ENCODE data around the gene TOMM34.
A peak's percentile ranks its signal among the peaks of the same experiment; 100 is the strongest.

TOMM34 gene, protein sequence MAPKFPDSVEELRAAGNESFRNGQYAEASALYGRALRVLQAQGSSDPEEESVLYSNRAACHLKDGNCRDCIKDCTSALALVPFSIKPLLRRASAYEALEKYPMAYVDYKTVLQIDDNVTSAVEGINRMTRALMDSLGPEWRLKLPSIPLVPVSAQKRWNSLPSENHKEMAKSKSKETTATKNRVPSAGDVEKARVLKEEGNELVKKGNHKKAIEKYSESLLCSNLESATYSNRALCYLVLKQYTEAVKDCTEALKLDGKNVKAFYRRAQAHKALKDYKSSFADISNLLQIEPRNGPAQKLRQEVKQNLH

GRCh38 chr20:44960103-44960852, at the start of gene TOMM34:
TOMM34 (minus strand) TSS chr20:44960397; CDS start chr20:44960333, 64 bp downstream.
- peak; percentile 99 for DNase-seq

- DNase-seq, result no peak
These were observed 48.4 kb upstream of the TOMM34 start for GRCh38 chr20:45008521-45009049.

DNA sequence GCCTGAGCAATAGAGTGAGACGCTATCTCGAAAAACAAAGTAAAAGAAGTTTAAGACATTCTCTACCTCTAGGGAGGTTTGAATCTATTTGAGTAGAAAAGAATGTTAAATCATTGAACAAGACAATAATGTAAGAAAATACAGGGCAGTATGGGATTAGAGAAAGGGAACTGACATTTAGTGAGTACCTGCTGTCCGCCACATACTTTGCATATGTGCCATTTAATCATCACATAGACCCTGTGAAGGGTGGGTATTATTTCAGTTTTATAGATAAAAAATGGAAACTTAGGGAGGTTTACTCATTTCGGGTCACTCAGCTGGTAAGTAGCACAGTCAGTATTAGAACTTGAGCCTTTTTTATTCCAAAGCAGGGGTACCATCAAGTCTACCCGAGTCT, 37.5 kb upstream of the TOMM34 start:
- DNase-seq, result no peak

DNA sequence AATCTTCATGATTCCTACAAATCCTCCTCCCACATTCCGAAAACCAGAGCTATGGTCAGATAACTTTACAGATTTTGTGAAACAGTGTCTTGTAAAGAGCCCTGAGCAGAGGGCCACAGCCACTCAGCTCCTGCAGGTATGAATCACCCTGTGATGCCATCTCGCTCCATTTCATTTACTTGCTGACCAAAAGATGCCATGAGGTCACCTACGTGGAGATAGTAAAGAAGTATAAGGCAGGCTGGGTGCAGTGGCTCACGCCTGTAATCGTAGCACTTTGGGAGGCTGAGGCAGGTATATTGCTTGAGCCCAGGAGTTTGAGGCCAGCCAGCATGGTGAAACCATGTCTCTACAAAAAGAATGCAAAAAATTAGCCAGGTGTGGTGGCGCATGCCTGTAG, 37.0 kb upstream of the TOMM34 start:
- peak; percentile 13 for DNase-seq

GRCh38 chr20:44993343-44993742, 33.1 kb upstream of the TOMM34 start:
- no peak for DNase-seq

GRCh38 chr20:44990957-44991356, 30.8 kb upstream of the TOMM34 start:
- DNase-seq, result no peak

DNA sequence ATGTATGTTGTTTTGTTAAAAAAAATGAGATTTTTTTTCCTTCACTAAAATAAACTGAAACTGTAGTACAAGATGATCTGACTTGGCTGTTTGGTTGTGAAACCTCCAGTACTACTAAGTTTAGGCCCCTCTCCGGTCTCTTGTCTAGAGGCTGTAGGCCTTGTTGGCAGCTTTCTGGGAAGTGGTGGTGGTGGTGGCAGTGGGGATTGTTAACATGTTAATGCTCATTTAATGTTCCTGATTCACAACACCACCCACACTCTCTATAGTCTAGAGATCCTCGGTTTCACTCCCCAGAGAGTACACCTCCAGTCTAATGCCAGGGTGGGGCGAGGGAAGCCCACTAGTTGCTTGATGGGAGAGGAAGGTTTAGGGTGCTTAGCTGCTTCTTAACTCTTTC, 30.2 kb upstream of the TOMM34 start:
- peak; percentile 70 for DNase-seq

GRCh38 chr20:44988631-44989171, 28.5 kb upstream of the TOMM34 start:
- DNase-seq, result no peak

DNA sequence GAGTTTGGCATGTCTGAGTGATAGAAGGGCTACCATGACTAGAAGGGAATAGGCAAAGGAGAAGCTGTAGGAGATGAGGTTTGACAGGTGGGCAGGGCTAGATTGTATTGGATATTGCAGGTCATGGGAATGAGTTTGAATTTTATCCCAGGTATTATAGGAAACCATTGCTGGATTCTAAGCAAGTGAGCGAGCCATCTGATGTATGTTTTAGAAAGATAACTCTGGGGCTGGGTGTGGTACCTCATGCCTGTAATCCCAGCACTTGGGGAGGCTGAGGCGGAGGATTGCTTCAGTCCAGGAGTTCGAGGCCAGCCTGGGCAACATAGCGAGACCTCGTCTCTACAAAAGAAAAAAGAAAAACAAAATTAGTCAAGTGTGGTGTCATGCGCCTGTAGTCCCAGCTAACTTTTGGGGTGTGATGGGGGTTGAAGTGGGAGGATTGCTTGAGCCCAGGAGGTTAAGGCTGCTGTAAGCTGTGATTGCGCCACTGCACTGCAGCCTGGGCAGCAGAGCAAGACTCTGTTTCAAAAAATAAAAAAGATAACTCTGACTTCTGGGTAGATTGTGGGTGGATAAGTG, 23.0 kb upstream of the TOMM34 start:
- DNase-seq, result no peak

DNA sequence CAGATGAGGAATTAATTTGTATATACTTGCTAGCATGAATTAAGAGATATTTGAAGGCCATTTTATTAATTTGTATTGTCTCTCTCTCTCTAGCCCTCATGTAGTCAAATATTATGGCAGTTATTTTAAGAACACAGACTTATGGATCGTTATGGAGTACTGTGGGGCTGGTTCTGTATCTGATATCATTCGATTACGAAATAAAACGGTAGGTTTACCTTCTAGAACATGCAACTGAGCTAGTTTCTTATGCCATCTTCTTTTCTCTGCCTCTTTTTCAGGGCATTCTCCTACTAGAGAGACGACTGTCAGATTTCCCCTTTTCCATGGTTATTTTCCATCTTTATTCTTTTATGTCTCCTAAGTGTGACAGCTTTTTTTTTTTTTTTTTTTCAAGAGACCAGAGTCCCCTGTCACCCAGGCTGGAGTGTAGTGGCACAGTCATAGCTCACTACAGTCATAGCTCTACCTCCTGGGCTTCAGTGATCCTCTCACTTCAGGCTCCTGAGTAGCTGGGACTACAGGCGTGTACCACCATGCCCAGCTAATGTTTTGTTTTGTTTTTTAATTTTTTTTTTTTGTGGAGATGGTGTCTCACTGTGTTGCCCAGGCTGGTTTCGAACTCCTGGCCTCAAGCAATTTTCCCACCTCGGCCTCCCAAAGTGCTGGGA, 21.7 kb upstream of the TOMM34 start:
- no peak for DNase-seq

GRCh38 chr20:44979090-44979621, 19.0 kb upstream of the TOMM34 start:
- DNase-seq, result peak; percentile 59

- no peak for DNase-seq
These were observed 16.5 kb upstream of the TOMM34 start for GRCh38 chr20:44976698-44977097.

GRCh38 chr20:44973053-44973452, 12.9 kb upstream of the TOMM34 start:
- no peak for DNase-seq

GRCh38 chr20:44970243-44970757, 10.1 kb upstream of the TOMM34 start:
- no peak for DNase-seq

DNA sequence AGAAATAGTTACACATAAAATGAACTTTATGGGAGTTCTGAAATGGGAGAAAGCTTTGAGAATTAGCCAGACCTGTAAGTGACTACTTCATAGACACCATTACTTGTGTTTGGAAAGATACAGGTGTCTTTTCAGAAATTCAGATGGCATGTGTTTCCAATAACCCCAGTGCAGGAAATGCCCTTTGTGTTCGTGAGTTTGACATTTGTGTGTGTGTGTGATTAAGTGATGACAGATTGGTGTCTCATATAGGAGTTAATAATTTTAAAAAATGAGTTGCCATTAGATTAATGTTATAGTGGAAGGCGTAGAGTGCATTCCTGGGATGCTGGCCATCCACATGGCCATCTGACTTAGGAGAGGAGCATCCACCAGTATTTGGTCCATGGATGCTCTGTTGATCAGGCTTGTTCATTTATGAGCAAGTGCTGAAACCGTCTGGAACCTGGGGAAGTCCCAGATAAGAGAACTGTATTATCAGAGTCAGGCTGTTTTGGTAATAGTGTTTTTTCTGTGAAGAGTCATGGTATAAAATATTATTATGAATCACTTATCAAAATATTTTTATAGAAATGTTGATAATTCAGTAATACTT, 9.2 kb upstream of the TOMM34 start:
- peak; percentile 23 for DNase-seq

- peak; percentile 37 for DNase-seq
These were observed 7.1 kb upstream of the TOMM34 start for GRCh38 chr20:44967207-44967807.

- peak; percentile 95 for DNase-seq
These were observed 6.1 kb upstream of the TOMM34 start, which contains the start of gene STK4 for GRCh38 chr20:44966030-44966961. STK4 (plus strand) TSS chr20:44966512; CDS start chr20:44966569, 57 bp downstream.

- no peak for DNase-seq
These were observed 5.4 kb upstream of the TOMM34 start for GRCh38 chr20:44965651-44966029.

GRCh38 chr20:44963325-44964215, 3.4 kb upstream of the TOMM34 start:
- DNase-seq, result no peak
